LNCaP clone FGC (cell line): ENCODE data around the gene MAGI1.

Experiments used
- DNase-seq: peaks from one replicate; pipeline ENCODE4 v3.0.0-alpha.2; 2011; ENCODE audit warnings: low read depth
- H3K4me3 ChIP-seq: 2 replicates; pipeline ENCODE4 v1.5.1; 2011; ENCODE audit warnings: mild to moderate bottlenecking, low read depth, low read length, control low read depth
- TF ChIP-seq, protein P1 (sequence below): IDR thresholded peaks from 2 replicates; pipeline ENCODE4 v1.5.1; 2012; ENCODE audit warnings: mild to moderate bottlenecking; ENCODE audit not compliant: control insufficient read depth, insufficient read depth; ENCODE audit errors: extremely low read depth

Gene MAGI1

DNA sequence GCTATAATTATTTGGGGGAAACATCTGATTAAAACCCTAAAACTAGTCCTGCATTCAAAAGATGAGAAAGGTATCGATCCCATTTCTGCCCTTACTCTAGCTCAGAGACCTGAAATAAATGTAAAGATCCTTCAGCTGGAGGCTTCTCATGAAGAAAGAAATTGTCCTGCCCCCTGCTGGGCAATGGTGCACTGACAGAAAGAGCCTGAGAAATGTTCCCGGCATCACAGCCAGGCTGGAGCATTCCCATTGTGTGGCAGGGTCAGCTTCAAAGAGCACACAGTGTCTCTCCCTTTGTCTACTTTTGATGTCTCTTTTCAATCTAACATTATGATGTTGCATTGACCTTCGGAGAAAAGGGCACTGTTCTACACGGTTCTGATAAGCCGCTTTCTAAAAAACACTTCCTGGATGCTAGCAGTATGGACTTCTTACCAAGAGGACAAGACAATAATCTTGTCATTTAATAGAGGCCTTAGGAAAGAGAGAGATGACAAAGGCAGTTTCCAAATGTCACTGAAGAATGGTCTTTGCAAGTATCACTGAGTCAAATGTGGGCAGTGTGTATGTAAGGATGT, 287.5 kb downstream of the MAGI1 start:
- H3K4me3 ChIP-seq, result no peak overlapping the region
- no peak for DNase-seq
- TF ChIP-seq, protein P1, sequence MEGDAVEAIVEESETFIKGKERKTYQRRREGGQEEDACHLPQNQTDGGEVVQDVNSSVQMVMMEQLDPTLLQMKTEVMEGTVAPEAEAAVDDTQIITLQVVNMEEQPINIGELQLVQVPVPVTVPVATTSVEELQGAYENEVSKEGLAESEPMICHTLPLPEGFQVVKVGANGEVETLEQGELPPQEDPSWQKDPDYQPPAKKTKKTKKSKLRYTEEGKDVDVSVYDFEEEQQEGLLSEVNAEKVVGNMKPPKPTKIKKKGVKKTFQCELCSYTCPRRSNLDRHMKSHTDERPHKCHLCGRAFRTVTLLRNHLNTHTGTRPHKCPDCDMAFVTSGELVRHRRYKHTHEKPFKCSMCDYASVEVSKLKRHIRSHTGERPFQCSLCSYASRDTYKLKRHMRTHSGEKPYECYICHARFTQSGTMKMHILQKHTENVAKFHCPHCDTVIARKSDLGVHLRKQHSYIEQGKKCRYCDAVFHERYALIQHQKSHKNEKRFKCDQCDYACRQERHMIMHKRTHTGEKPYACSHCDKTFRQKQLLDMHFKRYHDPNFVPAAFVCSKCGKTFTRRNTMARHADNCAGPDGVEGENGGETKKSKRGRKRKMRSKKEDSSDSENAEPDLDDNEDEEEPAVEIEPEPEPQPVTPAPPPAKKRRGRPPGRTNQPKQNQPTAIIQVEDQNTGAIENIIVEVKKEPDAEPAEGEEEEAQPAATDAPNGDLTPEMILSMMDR, result peak; percentile 76

DNA sequence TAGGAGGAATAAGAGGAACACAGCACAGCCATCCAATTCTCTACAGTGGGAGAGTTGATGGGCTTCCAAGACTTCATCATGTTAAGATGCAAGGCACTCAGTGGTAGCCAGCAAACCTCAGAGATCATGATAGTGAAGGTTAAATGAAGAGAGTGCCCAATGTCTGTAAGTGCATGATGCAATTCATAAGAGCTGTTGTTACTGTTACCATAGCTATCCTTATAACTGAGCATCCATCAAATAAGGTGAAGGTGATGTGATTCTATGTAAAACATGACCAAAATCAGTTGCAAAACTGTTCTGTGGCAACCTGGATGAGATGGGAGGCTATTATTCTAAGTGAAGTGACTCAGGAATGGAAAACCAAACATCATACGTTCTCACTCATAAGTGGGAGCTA, 289.7 kb downstream of the MAGI1 start:
- H3K4me3 ChIP-seq, result no peak overlapping the region
- no peak for DNase-seq
- TF ChIP-seq, protein P1, result no peak

DNA sequence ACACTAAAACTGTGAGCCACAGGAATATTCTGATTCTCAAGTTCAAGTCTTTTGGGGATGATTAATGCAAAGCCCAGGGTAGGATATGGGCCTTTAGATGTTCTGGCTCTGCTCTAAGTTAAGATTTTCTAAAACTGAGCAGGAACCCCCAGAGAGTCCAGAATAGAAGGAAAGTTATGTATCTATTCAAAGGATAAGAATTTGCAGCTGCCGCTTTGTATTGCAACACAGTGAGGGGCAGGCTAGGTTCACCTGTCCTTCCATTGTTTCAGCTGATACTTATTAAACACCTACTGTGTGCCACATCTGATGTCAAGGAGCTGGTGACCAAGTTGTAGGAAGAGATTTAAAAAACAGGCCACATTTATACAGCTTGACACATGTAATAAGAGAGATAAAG, 290.4 kb downstream of the MAGI1 start:
- no peak overlapping the region for H3K4me3 ChIP-seq
- TF ChIP-seq, protein P1, result no peak
- DNase-seq, result no peak

DNA sequence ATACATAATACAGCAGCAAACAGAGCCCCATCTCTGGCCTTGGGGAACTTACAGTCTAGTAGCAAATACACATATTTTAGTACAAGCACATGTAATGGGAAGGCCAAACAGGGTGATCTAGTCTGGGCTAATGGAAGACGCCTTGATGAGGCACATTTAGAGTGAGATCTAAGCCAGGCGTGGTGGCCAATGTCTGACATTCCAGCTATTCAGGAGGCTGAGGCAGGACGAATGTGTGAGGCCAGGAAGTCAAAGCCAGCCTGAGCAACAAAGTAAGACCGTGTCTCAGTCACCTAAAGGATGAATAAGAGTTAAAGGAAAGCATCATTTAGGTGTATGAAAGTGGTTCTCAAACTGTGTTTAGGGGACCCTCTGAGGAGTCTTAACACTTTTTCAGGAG, 291.9 kb downstream of the MAGI1 start:
- no peak overlapping the region for H3K4me3 ChIP-seq
- DNase-seq, result no peak
- TF ChIP-seq, protein P1, result no peak

DNA sequence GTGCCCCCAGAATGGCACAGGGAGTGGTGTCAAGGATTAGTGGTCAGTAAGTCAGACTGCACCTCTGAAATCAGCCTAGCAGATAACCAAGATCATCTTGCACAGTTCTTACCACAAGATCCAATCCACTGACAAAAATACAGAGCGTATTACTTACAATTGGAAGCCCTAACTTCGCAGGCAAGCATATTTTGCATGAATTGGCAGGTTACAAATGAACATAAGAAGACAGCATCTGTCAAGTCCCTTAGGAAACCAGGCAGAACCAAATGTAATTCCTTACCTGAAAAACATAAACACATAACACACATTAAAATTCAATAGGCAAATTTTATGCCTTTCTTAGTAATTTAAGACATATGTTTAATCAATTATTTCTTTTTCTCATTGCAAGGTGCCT, 293.4 kb downstream of the MAGI1 start:
- DNase-seq, result no peak
- TF ChIP-seq, protein P1, result no peak
- no peak overlapping the region for H3K4me3 ChIP-seq

DNA sequence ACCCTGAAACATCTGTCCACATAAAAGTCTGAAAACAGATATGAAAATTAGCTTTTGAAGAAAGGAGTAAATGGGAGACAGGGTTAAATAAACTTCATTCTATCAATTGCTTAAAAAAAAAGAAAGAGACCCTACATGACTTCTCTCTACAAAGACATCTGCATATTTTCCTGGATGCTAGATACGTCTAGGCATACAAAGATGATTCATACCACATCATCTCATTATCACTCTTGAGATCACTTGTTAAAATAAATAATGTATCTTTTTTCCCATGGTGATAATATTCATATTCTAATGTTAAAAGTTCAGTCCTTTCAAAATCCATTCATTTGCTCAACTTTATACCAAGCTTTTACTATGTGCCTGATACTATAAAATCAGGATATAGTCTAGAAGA, 295.8 kb downstream of the MAGI1 start:
- H3K4me3 ChIP-seq, result no peak overlapping the region
- no peak for DNase-seq
- TF ChIP-seq, protein P1, result no peak

DNA sequence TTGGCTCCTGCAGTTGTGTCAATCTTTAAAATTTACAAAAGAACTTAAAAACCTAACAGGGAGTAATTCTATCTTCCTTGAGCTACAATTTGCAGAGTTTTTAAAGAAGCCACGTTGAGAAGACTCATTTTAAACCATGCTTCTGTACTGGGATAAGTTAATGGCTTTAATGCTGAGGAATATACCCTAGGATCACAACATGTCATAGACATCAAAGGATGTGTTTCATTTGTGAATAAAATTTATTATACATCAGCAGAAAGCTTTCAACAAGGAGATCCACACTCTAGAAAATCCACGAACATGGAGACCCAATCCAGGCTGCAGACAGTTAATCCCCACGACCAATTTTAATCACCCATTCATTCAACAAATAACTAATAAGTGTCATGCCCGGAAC, 297.2 kb downstream of the MAGI1 start:
- TF ChIP-seq, protein P1, result no peak
- no peak for DNase-seq
- no peak overlapping the region for H3K4me3 ChIP-seq
